ENCODE results near the gene RGL3.
"Not testable (repeated sequence)": the region's sequence is repeated elsewhere in the genome, so short reads cannot be mapped to it uniquely, and the experiment has no call there.

Gene RGL3, protein sequence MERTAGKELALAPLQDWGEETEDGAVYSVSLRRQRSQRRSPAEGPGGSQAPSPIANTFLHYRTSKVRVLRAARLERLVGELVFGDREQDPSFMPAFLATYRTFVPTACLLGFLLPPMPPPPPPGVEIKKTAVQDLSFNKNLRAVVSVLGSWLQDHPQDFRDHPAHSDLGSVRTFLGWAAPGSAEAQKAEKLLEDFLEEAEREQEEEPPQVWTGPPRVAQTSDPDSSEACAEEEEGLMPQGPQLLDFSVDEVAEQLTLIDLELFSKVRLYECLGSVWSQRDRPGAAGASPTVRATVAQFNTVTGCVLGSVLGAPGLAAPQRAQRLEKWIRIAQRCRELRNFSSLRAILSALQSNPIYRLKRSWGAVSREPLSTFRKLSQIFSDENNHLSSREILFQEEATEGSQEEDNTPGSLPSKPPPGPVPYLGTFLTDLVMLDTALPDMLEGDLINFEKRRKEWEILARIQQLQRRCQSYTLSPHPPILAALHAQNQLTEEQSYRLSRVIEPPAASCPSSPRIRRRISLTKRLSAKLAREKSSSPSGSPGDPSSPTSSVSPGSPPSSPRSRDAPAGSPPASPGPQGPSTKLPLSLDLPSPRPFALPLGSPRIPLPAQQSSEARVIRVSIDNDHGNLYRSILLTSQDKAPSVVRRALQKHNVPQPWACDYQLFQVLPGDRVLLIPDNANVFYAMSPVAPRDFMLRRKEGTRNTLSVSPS

DNA sequence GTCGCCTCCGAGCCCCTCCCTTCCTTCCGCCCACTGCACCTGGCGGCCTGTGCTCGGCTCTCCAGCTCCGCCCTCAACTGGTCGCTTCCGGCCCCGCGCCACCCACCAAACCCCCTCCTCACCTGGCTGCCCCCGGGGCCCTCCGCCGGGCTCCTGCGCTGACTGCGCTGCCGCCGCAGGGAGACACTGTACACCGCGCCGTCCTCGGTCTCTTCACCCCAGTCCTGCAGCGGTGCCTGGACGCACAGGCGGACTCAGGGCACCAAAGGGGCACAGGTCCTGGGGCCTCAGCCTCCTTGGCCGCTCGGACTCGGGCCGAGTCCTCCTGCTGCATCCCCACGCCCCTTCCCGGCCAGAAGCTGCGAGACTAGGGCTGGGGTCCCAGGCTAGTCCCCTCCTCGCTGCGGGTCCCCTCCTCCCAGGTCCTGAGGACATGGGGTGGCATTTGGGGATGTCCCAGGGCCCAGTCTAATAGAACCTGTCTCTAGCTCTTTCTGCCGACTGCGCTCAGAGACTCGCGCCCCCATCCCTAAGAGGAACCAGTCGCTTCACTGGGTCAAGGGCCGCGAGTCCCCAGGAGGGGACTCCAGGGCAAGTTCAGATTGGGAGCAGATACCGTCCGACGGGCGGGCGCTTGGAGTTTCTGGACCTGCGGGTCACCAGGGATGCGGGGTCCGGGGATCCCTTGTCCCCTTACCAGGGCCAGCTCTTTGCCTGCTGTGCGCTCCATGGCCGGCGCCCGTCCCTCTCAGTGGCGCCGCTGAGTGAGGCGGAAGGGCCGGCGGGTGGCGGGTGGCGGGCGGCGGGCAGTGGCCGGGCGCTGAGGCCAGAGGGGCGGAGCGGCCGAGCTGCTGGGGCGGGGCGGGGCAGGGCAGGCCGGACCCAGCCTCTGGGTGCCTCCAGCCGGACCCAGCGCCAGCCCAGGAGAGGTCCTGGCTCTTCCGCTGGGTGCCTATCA lies at the start of gene RGL3:
TSS of gene RGL3 (minus strand) at position 766 of the 958 bp plus-strand sequence. CDS start at position 730, 36 bp downstream.
- no peak for DNase-seq

DNA sequence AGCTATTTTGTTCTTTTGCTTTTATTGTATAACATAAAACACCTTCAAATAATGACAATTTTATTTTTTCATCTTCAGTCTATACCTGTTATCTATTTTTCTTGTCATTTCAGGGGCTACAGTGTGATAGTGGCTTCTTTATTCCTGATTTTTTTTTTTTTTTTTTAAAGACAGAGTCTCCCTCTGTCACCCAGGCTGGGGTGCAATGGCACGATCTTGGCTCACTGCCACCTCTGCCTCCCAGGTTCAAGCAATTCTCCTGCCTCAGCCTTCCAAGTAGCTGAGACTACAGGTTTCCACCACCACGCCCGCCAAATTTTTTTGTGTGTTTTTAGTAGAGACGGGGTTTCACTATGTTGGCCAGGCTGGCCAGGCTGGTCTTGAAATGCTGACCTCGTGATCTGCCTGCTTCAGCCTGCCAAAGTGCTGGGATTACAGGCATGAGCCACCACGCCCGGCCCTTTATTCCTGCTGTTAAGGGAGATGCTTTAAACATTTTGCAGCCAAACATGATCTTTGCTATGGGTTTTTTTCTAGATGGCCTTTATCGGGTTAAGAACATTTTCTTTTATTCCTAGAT lies 49.2 kb upstream of the RGL3 start:
- not testable (repeated sequence) for DNase-seq

DNA sequence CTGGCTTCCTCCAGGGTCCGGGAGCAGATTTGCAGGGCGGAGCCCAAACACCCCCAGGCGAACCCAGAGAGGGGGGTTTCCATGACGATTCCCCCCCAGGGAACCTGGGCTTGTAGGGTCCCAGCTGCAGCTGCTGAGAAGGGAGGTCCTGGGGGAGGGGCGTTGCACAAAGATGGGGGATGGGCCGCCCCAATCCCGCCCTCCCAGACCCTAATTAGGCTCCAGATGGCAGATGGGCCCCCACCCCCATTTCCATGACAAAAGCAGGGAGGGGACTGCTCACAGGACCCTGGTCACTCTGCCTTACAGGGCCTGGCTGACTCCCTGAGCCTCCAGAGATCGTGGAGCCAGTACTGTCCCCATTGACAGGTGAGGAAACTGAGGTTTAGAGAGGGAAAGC lies 46.5 kb upstream of the RGL3 start:
- no peak for DNase-seq

DNA sequence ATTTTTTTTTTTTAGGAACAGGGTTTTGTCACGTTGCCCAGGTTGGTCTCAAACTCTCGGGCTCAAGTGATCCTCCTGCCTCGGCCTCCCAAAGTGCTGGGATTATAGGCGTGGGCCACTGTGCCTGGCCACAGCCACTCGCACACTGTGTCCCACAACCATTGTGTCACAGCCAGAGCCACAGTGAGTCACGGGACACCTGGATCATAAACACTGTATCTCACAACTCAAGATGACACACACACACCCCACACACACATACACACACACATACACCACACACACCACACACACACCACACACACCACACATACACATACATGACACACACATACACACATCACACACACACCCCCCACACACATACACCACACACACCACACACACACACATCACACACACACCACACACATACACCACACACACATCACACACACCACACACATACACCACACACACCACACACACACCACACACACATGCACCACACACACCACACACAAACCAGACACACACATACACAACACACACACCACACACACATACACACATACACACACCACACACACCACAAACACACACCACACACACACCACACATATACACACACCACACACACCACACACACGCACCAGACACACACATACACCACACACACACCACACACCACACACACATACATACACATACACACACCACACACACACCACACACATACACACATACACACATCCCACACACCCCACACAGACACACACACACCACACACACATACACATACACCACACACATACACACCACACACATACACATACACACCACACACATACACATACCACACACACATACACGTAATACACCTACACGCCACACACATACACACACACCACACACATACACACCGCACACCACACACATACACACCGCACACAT lies 45.5 kb upstream of the RGL3 start:
- DNase-seq, result no peak

DNA sequence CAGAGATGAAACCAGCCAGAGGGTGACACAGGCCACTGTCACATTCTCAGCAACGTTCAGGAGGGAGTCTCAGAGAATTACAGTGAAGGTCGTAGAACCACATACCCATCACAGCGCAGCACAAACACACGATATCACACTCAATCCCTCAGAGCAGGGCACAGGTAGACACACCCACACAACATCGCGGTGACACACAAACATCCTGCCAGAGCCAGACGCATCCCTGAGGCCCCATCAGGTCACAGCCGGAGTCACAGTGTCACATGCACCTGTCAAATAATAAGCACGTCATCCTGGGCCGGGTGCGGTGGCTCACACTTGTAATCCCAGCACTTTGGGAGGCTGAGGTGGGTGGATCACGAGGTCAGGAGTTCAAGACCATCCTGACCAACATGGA lies 44.3 kb upstream of the RGL3 start:
- no peak for DNase-seq

DNA sequence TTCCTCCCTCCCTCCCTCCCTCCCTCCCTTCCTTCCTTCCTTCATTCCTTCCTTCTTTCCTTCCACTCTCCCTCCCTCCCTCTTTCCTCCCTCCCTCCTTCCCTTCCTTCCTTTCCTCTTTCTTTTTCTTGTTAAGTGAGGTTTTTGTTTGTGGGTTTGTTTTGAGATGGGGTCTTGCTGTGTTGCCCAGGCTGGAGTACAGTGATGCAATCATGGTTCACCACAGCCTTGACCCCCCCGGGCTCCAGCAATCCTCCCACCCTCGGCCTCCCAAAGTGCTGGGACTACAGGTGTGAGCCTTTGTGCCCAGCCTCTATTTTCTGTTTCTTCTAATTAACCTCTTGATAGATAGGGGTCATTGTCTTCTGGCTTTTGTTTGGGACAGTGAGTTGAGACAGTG lies 42.3 kb upstream of the RGL3 start:
- DNase-seq, result no peak

DNA sequence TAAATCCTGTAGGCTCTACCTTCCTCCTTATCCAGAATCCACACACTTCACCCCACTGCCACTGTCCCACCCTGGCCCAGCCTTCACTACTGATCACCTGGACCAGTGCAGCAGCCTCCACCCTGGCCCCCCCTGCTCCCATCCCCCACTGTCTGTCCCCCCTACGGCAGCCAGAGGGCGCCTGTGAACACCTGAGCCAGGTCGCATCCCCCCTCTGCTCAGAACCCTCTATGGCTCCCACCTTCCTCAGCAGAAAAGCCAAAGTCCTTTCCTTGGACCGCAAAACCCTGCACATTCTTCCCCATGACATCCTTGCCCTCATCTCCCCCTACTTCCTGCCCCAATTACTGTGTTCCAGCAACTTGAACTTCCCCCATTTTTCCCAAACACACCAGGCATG lies 41.1 kb upstream of the RGL3 start:
- DNase-seq, result no peak

DNA sequence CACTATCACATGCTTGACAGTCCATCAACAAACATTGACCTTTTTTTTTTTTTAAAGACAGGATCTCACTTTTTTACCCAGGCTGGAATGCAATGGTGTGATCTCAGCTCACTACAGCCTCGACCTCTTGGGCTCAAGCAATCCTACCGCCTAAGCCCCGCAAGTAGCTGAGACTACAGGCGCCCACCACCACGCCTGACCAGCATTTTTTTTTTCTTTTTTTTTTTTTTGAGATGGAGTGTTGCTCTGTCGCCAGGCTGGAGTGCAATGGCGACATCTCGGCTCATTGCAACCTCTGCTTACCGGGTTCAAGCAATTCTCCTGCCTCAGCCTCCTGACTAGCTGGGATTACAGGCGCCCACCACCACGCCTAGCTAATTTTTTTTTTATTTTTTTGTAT lies 39.8 kb upstream of the RGL3 start:
- not testable (repeated sequence) for DNase-seq

DNA sequence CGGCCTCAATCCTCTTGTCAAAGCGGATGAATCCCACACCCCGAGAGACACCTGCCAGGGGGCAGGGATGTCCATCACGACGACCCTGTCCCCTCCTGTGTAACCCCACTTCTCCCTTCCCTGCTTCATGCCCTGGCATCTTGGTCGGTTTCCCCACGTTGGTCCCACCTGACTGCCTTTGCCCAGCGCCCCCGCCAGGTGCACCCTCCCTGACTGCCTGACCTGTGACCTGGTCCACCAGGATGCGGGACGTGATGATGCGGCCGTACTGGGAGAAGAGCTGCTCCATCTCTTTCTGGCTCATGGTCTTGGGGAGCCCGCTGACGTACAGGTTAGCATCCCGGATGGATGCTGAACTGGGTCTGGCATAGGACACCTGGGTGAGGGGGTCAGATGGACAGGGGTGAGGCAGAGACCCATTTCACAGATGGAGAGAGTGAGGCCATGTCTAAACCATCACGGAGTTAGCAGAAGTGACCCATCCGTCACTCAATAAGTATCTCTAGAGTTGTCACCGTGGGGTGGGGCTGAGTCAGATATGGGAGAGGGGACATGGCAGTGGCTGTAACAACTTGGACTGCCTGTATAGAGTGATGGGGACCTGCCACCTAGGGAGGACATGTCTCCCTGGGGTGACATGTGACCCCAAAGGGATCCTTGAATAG lies 39.3 kb upstream of the RGL3 start:
- DNase-seq, result no peak

DNA sequence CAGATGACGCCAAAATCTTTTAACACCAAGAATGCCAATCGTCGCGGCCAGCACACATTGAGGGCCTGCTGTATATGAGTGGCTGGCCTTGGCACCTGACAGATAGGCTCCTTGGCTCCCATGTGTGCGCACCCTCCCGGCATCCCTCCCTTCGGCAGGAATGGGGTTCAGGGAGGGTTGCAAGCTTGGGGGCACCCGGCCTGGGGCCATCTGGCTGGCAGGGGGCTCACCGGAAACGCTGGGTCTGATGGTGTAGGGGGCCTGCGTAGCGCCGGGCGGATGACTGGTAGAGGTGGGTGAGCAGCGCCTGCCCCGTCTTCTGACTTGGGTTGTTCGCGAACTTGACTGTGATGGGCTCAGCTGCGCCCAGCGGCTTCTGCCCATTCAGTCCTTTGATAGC lies 38.7 kb upstream of the RGL3 start:
- no peak for DNase-seq

DNA sequence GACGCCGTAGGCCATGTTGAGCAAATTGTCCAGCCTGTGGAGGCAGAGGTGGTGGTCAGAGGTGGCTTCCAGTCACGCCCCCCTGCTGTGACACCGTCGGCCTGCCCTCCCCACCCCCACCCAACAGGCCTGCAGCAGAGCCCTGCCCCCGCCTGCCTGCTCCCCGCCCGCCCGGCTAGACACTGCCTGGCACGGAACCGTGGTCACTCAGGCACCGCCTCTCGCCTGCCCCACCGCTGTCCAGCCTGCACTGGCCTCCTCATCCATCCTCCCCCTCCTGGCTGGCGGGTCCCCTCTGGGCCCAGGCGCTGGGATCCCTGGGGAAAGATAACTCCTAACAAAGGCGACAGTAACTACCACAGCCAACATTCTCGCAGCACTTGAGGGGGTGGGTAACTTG lies 38.0 kb upstream of the RGL3 start:
- DNase-seq, result no peak

DNA sequence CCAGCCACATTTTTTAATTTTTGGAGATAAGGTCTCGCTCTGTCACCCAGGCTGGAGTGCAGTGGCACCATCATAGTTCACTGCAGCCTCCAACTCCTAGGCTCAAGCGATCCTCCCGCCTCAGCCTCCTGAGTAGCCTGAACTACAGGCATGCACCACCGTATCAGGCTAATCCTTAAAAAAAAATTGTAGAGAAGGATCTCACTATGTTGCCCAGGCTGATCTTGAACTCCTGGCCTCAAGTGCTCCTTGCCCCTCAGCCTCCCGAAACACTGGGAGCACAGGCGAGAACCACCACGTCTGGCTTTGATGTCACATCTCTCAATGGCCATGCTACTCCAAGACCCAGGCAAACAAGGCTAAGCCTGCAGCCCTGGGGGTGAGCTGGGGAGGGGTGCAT lies 37.5 kb upstream of the RGL3 start:
- no peak for DNase-seq

DNA sequence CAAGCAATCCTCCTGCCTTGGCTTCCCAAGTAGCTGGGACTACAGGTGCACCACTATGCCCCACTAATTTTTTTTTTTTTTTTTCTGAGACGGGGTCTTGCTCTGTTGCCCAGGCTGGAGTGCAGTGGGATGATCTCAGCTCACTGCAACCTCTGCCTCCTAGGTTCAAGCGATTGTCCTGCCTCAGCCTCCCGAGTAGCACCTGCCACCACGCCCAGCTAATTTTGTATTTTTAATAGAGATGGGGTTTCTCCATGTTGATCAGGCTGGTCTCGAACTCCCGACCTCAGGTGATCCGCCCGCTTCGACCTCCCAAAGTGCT lies 36.1 kb upstream of the RGL3 start:
- not testable (repeated sequence) for DNase-seq

DNA sequence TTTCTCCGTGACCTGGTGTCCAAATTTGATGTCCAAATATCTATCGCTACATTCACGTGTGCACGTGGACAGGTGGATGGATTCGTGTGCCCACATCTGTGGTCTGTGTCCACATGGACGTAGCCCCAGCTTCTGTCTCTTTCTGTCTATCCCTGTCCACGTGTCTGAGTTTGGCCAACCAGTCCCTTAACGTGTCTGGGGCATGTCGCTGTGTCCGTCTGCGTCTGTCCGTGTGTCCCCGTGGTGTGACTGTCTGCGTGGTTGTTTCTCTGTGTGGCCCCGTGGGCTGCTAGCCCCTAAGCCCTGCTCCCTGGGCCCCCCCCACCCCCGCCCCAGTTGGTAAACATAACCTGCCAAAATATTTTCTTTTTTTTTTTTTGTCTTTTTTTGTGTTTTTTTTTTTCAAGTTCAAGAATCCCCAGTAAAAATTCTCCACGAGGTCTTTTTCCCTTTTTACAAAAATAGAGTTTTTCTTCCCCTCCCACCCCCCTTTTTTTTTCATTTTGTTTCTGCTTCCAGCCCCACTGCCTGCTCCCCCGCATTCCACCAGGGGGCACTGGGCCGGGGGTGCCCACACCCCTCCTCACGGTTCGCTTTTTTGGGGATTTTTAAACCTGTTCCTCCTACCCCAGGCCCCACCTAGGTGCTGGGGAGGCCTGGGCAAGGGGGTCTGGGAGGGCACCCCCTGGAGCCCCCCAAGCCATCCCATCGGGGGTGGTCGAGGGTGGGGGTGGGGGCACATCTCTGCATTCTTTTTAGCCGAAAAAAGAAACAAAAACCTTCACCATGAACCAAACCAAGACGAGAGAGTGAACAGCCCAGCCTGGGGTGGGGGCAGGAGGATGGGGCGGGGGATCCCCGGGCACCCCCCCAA lies 34.6 kb upstream of the RGL3 start:
- no peak for DNase-seq

DNA sequence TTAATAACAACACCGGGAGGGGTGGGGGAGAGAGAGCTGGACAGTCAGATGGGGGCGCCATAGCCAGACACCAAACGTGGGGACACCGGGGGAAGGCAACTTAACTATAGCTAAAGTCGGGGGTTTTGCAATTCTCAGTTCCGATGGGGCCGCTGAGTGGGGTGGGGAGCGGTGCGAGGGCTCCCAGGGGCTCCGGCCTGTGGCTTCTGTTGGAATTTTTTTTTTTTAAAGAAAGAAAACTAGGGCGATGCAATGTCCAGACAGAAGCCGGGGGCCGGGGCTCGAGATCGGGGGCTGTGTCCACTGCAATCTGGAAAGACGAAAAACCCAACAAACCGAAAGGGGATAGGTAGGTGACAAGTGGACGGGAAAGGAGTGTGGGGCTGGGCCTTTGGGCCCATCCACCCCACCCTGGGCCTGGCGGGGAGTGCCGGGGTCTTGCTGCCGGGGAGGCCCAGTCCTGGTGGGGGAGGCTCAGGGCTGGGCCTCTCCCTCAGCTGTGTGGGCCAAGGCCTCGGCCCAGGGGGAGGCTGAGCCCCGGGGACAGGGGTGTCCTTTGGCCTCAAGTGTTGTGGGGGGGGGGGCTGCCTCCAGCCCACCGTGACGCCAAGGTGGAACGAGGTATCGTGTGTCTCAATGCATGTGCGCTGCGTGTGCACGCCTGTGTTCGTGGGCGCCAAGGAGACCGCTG lies 33.7 kb upstream of the RGL3 start:
- DNase-seq, result no peak

DNA sequence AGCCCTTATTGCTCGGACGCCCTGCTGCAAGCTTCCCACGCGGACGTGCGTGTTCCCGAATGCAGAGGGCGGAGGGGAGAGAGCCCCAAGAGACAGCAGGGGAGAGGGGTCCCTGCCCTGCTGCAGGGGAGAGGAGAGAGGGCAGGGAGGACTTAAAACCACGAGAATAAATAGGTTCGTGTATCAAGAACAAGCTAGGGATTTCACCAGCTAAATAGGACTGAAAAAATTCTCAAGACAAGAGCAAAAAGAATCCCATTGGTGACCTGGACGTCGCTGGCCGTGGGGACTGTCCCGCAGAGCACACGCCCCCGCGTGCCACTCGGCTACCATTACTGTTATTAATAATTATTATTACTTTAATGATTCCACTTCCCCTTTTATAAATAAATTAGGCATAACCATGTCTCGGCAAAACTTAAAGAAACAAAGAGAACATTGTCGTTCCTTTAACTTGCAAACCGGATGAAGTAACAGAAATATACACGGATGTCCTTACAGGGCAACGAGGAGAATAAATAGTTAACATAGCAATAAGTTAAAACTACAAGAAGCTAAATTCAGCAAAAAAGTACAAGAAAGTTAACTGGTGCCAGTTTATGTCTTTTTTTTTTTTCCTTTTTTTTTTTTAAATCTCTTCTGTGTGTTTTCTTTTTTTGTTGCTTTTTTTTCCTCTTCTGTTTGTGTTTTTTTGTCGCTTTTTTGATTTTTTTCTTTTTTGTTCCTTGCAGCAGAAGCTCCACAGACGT lies 32.9 kb upstream of the RGL3 start:
- no peak for DNase-seq

DNA sequence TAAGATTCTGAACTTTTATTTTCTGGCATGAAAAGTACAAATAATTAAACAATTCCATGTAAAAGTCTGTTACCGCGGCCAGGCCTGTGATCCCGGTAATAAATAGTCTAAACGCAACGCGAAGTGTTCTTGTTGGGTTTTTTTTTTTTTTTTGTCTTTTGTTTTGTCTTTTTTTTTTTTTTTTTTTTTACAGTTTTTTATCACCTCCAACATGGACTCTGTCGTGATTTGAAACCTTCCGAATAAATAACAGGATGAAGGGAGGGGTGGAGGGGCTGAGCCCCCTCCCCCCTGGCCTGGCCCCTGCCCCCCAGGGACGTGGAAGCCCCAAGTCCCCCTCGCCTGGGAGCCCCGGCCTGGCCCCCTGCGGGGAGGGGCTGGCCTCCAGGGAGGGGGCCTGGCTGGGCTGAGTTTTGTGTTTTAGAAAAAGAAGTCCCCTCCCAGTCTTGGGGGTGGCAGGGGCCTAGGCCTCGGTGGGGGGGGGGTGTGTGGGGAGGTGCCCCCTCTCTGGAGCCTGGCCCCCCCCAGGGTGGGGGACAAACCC lies 32.3 kb upstream of the RGL3 start:
- DNase-seq, result no peak

DNA sequence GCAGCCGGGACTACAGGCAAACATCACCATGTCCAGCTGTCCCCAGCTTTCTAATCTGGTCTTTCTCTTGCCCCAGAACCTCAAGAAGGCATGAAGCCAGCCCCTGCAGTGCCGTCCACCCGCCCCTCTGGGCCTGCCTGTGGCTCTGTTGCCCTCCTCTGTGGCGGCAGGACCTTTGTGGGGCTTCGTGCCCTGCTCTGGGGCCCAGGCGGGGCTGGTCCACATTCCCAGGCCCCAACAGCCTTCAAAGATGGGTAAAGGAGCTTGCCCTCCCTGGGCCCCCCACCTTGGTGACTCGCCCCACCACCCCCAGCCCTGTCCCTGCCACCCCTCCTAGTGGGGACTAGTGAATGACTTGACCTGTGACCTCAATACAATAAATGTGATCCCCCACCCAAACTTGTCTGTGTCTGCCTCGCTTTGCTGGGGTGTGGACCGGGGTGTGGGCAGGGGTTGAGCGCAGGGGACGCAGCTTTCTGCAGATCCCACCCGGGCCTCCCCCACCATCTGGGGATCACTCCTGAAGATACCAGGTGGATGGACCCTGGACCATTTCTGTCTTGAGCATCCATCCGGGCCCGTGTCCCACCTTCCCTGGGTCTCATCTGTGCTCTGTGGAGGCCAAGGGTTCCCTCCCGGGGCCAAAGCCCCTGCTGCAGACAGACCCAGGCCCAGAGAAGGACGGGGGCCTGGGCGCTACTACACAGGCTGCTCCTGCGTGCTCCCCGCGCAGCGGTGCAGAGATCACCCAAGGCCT lies 31.6 kb upstream of the RGL3 start:
- no peak for DNase-seq
